Measurements from ENCODE around the gene TMEM233. TPM values are rescaled to one million over a fixed set of nuclear protein-coding genes. Genes with fewer than 3 reads are reported as not detected.

The TMEM233 gene
- total and polyA plus RNA-seq, 9 of the 15 experiments (the other 6 are each of a cell fraction or from before 2014, with no cell fraction given) = 0.04 to 0.17 (median 0.07) TPM; not detected in 2

GRCh38 chr12:119592232-119592631 lies 1.3 kb upstream of the TMEM233 start (continued):
- TF ChIP-seq ZNF134 (CRISPR knock-in tag; conservative IDR thresholded peaks at IDR 0.05) = no peak
- no peak for TF ChIP-seq ZNF764 (CRISPR knock-in tag; IDR thresholded peaks at IDR 0.05; ENCODE audit: low read depth)
- no peak for TF ChIP-seq ZNF518B (CRISPR knock-in tag; IDR thresholded peaks at IDR 0.05)
- no peak for TF ChIP-seq TFAP4 (CRISPR knock-in tag; IDR thresholded peaks at IDR 0.05; ENCODE audit: borderline replicate concordance)
- no peak for TF ChIP-seq ZNF140 (CRISPR knock-in tag; IDR thresholded peaks at IDR 0.05)
- TF ChIP-seq AFF1 (IDR thresholded peaks at IDR 0.05; ENCODE audit: low read depth in 1 of 2, partially characterized antibody in 2 of 2) = no peak
- TF ChIP-seq ZNF668 (CRISPR knock-in tag; IDR thresholded peaks at IDR 0.05) = no peak
- TF ChIP-seq ZBTB40 (IDR thresholded peaks at IDR 0.05) = no peak
- TF ChIP-seq ZBTB40 (CRISPR knock-in tag; IDR thresholded peaks at IDR 0.05) = no peak
- no peak for TF ChIP-seq ZC3H8 (IDR thresholded peaks at IDR 0.05)

All from K562 (cell line).